Neural cell (in vitro differentiated cells): ENCODE data around the gene CYBRD1. TPM values are rescaled to one million over a fixed set of nuclear protein-coding genes. Genes with fewer than 3 reads are reported as not detected.

ENCODE experiments used
- polyA plus RNA-seq: library from polyadenylated mRNA; depleted of rRNA; stranded (reverse); fragments of >200 nt; gene quantifications from 2 replicates; pipeline ENCODE4 v1.2.3, GENCODE V29; 2014
- small RNA-seq, 3 experiments: library from RNA; depleted of rRNA; stranded (forward); fragments of <200 nt; gene quantifications; one replicate each; pipeline ENCODE3, GENCODE V24; 2012

The CYBRD1 gene
- polyA plus RNA-seq, 1 donor from 2014 or later = 0.10 TPM

Small RNAs within 50 kb of the gene (small RNA-seq; reads per million reads assigned to genes)
- gene AC007969.2 = 0 reads per million in 3 experiments
- gene RPL21P38 = 0 reads per million in 3 experiments

Other genes with a start within 250 kb of the CYBRD1 start
- 5.3 and 13.7 TPM in 2 replicates for gene METTL8, start 88.5 kb upstream of the CYBRD1 start, polyA plus RNA-seq
- gene DCAF17, start 88.2 kb upstream of the CYBRD1 start, polyA plus RNA-seq = 17.5 and 20.3 TPM in 2 replicates
- 530 and 561 TPM in 2 replicates for gene DYNC1I2, start 165.0 kb downstream of the CYBRD1 start, polyA plus RNA-seq